SK-N-SH treated with all-trans-retinoic acid at 6 μM for 48 hours (cell line): ENCODE data around the gene DOHH.

ENCODE experiments used
- ATAC-seq: fragments of 200-7000 bp; cut with Tn5 transposase; 3 replicates; pipeline ENCODE4 v1.9.1; 2020; ENCODE audit warnings: mild to moderate bottlenecking, moderate library complexity
- ARNTL ChIP-seq: fragments of 450-650 bp; formaldehyde crosslinking; IDR thresholded peaks from 2 replicates; pipeline ENCODE4 v1.5.0; 2020; ENCODE audit warnings: low read depth, mild to moderate bottlenecking, moderate library complexity, borderline replicate concordance
- BACH2 ChIP-seq: fragments of 250-450 bp; sonication (Bioruptor Pico); IDR thresholded peaks from 2 replicates; pipeline ENCODE4 v1.9.0; 2021; ENCODE audit warnings: mild to moderate bottlenecking, borderline replicate concordance
- CREB5 ChIP-seq: fragments of 250-450 bp; sonication (Bioruptor Pico); IDR thresholded peaks from 2 replicates; pipeline ENCODE4 v1.5.1; 2020; ENCODE audit warnings: low read depth, mild to moderate bottlenecking, moderate library complexity
- CSDC2 ChIP-seq: fragments of 250-450 bp; sonication (Bioruptor Pico); IDR thresholded peaks from 2 replicates; pipeline ENCODE4 v1.5.0; 2020; ENCODE audit warnings: mild to moderate bottlenecking, moderate library complexity
- CSRNP3 ChIP-seq: fragments of 250-450 bp; sonication (Bioruptor Pico); IDR thresholded peaks from 2 replicates; pipeline ENCODE4 v1.5.1; 2021; ENCODE audit warnings: mild to moderate bottlenecking, moderate library complexity
- ESRRG ChIP-seq: fragments of 250-450 bp; sonication (Bioruptor Pico); IDR thresholded peaks from 2 replicates; pipeline ENCODE4 v1.6.1; 2021; ENCODE audit warnings: mild to moderate bottlenecking
- GLIS3 ChIP-seq: fragments of 250-450 bp; sonication (Bioruptor Pico); IDR thresholded peaks from 2 replicates; pipeline ENCODE4 v1.5.0; 2020; ENCODE audit warnings: mild to moderate bottlenecking, moderate library complexity
- ISL1 ChIP-seq: fragments of 250-450 bp; sonication (Bioruptor Pico); IDR thresholded peaks from 2 replicates; pipeline ENCODE4 v2.1.2; 2022; ENCODE audit warnings: mild to moderate bottlenecking, moderate library complexity
- PPARA ChIP-seq: fragments of 250-450 bp; sonication (Bioruptor Pico); IDR thresholded peaks from 2 replicates; pipeline ENCODE4 v1.5.0; 2020; ENCODE audit warnings: mild to moderate bottlenecking, borderline replicate concordance
- RARB ChIP-seq: fragments of 250-450 bp; sonication (Bioruptor Pico); IDR thresholded peaks from 2 replicates; pipeline ENCODE4 v1.8.0; 2021; ENCODE audit warnings: mild to moderate bottlenecking, moderate library complexity
- TOX ChIP-seq: fragments of 250-450 bp; sonication (Bioruptor Pico); IDR thresholded peaks from 2 replicates; pipeline ENCODE4 v1.8.0; 2021; ENCODE audit warnings: mild to moderate bottlenecking, moderate library complexity, borderline replicate concordance
- ZC3H10 ChIP-seq: fragments of 250-450 bp; sonication (Bioruptor Pico); IDR thresholded peaks from 2 replicates; pipeline ENCODE4 v1.5.1; 2021; ENCODE audit warnings: mild to moderate bottlenecking, moderate library complexity
- ZFP3 ChIP-seq: fragments of 250-450 bp; sonication (Bioruptor Pico); IDR thresholded peaks from 2 replicates; pipeline ENCODE4 v1.5.0; 2020; ENCODE audit warnings: mild to moderate bottlenecking, moderate library complexity
- ZFP30 ChIP-seq: fragments of 450-650 bp; formaldehyde crosslinking; IDR thresholded peaks from 2 replicates; pipeline ENCODE4 v1.5.0; 2022; ENCODE audit warnings: mild to moderate bottlenecking, moderate library complexity
- ZNF565 ChIP-seq: fragments of 450-650 bp; formaldehyde crosslinking; conservative IDR thresholded peaks from 2 replicates; pipeline ENCODE4 v1.5.0; 2020; ENCODE audit warnings: low read depth, mild to moderate bottlenecking, moderate library complexity
- ZNF8 ChIP-seq: fragments of 450-650 bp; formaldehyde crosslinking; IDR thresholded peaks from 2 replicates; pipeline ENCODE4 v1.5.0; 2020; ENCODE audit warnings: mild to moderate bottlenecking, moderate library complexity
- TF ChIP-seq, protein P1 (sequence below): fragments of 250-450 bp; sonication (Bioruptor Pico); IDR thresholded peaks from 2 replicates; pipeline ENCODE4 v1.8.0; 2021; ENCODE audit warnings: low read depth, mild to moderate bottlenecking, moderate library complexity, borderline replicate concordance
- TF ChIP-seq, protein P2 (sequence below): fragments of 250-450 bp; sonication (Bioruptor Pico); IDR thresholded peaks from 2 replicates; pipeline ENCODE4 v1.8.0; 2020; ENCODE audit warnings: mild to moderate bottlenecking, moderate library complexity, borderline replicate concordance
- TF ChIP-seq, protein P3 (sequence below): fragments of 250-450 bp; sonication (Bioruptor Pico); IDR thresholded peaks from 2 replicates; pipeline ENCODE4 v1.5.0; 2020; ENCODE audit warnings: mild to moderate bottlenecking, moderate library complexity

Gene DOHH

GRCh38 chr19:3510727-3511126 is 10.3 kb upstream of the DOHH start:
- no peak for ATAC-seq
- TF ChIP-seq RARB (CRISPR knock-in tag) (no peak), ZFP3 (CRISPR knock-in tag) (no peak), PPARA (CRISPR knock-in tag) (no peak), ZFP30 (CRISPR knock-in tag) (no peak), CSDC2 (CRISPR knock-in tag) (no peak), ARNTL (no peak), ZNF565 (no peak), ZC3H10 (CRISPR knock-in tag) (no peak), CSRNP3 (no peak), CREB5 (CRISPR knock-in tag) (no peak), TOX (CRISPR knock-in tag) (no peak)
- TF ChIP-seq, protein P1, sequence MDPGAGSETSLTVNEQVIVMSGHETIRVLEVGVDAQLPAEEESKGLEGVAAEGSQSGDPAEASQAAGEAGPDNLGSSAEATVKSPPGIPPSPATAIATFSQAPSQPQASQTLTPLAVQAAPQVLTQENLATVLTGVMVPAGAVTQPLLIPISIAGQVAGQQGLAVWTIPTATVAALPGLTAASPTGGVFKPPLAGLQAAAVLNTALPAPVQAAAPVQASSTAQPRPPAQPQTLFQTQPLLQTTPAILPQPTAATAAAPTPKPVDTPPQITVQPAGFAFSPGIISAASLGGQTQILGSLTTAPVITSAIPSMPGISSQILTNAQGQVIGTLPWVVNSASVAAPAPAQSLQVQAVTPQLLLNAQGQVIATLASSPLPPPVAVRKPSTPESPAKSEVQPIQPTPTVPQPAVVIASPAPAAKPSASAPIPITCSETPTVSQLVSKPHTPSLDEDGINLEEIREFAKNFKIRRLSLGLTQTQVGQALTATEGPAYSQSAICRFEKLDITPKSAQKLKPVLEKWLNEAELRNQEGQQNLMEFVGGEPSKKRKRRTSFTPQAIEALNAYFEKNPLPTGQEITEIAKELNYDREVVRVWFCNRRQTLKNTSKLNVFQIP: no peak
- TF ChIP-seq, protein P2, sequence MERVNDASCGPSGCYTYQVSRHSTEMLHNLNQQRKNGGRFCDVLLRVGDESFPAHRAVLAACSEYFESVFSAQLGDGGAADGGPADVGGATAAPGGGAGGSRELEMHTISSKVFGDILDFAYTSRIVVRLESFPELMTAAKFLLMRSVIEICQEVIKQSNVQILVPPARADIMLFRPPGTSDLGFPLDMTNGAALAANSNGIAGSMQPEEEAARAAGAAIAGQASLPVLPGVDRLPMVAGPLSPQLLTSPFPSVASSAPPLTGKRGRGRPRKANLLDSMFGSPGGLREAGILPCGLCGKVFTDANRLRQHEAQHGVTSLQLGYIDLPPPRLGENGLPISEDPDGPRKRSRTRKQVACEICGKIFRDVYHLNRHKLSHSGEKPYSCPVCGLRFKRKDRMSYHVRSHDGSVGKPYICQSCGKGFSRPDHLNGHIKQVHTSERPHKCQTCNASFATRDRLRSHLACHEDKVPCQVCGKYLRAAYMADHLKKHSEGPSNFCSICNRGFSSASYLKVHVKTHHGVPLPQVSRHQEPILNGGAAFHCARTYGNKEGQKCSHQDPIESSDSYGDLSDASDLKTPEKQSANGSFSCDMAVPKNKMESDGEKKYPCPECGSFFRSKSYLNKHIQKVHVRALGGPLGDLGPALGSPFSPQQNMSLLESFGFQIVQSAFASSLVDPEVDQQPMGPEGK: no peak

GRCh38 chr19:3509566-3509989 is 9.1 kb upstream of the DOHH start:
- peak; percentile 3; the same call in 1 of the 3 replicates for ATAC-seq
- TF ChIP-seq ARNTL (no peak), PPARA (CRISPR knock-in tag) (no peak), CSRNP3 (no peak), ISL1 (CRISPR knock-in tag) (no peak), CREB5 (CRISPR knock-in tag) (no peak), ZC3H10 (CRISPR knock-in tag) (no peak), ESRRG (no peak), ZNF8 (CRISPR knock-in tag) (no peak), BACH2 (CRISPR knock-in tag) (no peak), GLIS3 (CRISPR knock-in tag) (no peak)
- TF ChIP-seq, protein P2: no peak
- TF ChIP-seq, protein P3, sequence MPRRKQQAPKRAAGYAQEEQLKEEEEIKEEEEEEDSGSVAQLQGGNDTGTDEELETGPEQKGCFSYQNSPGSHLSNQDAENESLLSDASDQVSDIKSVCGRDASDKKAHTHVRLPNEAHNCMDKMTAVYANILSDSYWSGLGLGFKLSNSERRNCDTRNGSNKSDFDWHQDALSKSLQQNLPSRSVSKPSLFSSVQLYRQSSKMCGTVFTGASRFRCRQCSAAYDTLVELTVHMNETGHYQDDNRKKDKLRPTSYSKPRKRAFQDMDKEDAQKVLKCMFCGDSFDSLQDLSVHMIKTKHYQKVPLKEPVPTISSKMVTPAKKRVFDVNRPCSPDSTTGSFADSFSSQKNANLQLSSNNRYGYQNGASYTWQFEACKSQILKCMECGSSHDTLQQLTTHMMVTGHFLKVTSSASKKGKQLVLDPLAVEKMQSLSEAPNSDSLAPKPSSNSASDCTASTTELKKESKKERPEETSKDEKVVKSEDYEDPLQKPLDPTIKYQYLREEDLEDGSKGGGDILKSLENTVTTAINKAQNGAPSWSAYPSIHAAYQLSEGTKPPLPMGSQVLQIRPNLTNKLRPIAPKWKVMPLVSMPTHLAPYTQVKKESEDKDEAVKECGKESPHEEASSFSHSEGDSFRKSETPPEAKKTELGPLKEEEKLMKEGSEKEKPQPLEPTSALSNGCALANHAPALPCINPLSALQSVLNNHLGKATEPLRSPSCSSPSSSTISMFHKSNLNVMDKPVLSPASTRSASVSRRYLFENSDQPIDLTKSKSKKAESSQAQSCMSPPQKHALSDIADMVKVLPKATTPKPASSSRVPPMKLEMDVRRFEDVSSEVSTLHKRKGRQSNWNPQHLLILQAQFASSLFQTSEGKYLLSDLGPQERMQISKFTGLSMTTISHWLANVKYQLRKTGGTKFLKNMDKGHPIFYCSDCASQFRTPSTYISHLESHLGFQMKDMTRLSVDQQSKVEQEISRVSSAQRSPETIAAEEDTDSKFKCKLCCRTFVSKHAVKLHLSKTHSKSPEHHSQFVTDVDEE (CRISPR knock-in tag): no peak
